Measurements from ENCODE around the gene ZNF385D.

DNA sequence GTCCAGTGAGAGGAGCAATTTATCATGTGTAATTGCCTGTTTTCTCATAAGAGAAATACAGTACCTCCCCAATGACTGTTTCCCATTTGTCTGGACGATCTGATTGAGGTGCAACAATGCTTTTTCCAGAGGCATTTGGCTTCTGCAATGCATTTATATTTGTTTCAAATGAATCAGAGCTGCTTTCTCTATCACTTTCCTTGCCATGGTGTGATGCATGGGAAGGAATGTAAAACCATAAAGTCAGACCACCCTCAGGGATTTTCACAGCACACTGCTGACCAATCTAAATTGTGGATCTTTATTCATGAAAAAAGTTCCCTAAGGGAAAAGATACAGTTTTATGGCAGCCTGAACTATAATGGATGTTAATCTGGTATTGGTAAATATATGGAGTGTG lies 333.0 kb downstream of the ZNF385D start:
- TF ChIP-seq EZH2phosphoT487 (IDR thresholded peaks at IDR 0.05; ENCODE audit: unreplicated experiment) (no peak), JUNB (IDR thresholded peaks at IDR 0.05; ENCODE audit: unreplicated experiment) (no peak), CREB1 (CRISPR knock-in tag; IDR thresholded peaks at IDR 0.05; ENCODE audit: low read depth) (no peak)
- TF ChIP-seq, protein P1, sequence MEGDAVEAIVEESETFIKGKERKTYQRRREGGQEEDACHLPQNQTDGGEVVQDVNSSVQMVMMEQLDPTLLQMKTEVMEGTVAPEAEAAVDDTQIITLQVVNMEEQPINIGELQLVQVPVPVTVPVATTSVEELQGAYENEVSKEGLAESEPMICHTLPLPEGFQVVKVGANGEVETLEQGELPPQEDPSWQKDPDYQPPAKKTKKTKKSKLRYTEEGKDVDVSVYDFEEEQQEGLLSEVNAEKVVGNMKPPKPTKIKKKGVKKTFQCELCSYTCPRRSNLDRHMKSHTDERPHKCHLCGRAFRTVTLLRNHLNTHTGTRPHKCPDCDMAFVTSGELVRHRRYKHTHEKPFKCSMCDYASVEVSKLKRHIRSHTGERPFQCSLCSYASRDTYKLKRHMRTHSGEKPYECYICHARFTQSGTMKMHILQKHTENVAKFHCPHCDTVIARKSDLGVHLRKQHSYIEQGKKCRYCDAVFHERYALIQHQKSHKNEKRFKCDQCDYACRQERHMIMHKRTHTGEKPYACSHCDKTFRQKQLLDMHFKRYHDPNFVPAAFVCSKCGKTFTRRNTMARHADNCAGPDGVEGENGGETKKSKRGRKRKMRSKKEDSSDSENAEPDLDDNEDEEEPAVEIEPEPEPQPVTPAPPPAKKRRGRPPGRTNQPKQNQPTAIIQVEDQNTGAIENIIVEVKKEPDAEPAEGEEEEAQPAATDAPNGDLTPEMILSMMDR (conservative IDR thresholded peaks at IDR 0.05; ENCODE audit: low read depth in 2 of 2): no peak

Data from GM23338 (cell line).